ENCODE results near the gene CFHR2.
"Not testable (repeated sequence)": the region's sequence is repeated elsewhere in the genome, so short reads cannot be mapped to it uniquely, and the experiment has no call there.

Gene CFHR2

DNA sequence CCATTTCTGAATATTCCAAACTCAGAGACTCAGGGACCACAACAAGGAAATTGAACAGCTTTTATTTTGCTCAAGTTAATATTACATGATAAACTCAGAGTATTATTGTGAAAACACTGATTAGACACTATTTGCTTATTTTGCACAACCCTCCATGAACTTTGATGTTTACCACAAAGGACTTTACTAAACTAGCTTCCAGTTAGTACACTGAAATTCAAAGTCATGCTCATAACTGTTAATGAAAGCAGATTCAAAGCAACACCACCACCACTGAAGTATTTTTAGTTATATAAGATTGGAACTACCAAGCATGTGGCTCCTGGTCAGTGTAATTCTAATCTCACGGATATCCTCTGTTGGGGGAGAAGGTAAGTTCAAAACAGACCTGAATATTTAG, at the start of gene CFHR2:
Gene CFHR2 (plus strand): TSS at position 171 of the 400 bp plus-strand sequence. CDS start 143 bp downstream, at position 314.
- not testable (repeated sequence) for DNase-seq

GRCh38 chr1:196896355-196896754, 47.2 kb upstream of the CFHR2 start:
- no peak for DNase-seq

DNA sequence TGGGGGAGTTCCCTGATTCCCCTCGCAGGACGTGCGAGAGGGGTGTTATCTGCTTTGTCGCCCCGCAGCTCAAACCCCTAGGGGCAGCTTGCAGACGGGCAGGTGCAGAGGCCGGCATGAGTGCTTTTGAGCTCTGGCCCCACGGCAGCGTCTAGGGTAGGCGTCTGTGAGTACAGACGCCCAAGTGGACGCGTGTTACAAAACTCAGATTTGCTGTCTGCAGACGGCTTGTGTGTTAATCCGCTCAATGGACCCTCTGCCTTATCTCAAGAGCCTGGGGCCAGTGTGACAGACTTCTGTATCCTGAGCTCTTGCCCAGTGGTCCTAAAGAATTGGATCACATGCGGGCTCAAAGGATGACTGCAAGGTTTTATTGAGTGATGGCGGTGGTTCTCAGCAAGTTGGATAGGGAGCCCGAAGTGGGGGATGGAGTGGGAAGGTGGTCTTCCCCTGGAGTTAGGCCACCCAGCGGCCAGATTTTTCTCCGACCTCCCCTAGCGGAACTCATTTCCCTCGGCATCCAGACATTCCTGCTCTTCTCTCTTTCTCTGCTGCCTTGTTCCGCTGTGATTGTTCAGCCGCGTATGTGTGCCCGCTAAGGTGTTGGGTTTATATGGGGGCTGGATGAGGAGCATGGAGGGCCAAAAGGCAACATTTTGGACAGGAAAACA, 46.2 kb upstream of the CFHR2 start:
- no peak for DNase-seq

DNA sequence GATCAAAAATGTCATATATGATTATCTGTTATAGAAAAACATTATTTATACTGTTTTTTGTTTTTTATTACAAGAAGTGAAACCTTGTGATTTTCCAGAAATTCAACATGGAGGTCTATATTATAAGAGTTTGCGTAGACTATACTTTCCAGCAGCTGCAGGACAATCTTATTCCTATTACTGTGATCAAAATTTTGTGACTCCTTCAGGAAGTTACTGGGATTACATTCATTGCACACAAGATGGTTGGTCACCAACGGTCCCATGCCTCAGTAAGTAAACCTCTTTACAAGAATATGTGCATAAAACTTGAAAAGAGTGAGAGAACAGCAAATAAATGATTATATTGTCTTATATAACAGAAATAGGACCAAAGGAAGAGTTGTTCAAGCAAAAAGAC, 41.2 kb upstream of the CFHR2 start:
- DNase-seq: no peak

DNA sequence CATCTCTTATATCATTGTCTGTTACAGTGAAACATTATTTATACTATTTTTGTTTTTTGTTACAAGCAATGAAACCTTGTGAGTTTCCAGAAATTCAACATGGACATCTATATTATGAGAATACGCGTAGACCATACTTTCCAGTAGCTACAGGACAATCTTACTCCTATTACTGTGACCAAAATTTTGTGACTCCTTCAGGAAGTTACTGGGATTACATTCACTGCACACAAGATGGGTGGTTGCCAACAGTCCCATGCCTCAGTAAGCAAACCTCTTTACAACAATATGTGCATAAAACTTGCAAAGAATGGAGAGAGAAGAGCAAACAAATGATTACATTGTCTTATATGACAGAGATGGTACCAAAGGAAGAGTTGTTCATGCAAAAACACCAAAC, 33.3 kb upstream of the CFHR2 start:
- DNase-seq: no peak

DNA sequence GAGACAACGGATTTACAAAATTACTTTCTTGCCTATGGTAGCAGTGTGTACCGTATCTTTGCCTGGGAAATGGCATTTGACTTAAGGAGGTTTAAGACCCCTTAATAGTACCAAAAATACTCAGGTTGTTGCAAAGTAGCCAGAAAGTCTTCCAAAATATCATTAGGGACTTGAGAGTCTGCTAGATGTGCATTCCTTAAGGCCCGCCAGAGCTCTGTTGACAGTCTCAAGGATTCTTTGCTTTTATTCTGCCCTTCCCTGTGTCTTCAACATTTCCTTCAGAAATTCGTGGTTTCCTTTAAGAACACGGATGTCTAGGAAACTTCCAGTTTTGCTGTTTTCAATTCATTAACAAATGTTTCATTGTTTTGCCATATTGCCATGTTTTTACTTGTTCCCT, 31.3 kb upstream of the CFHR2 start:
- DNase-seq: not testable (repeated sequence)

GRCh38 chr1:196926839-196927238, 16.7 kb upstream of the CFHR2 start:
- DNase-seq: not testable (repeated sequence)

- DNase-seq: not testable (repeated sequence)
Observed at GRCh38 chr1:196932853-196933252, 10.7 kb upstream of the CFHR2 start.

GRCh38 chr1:196933531-196934189, 9.9 kb upstream of the CFHR2 start:
- DNase-seq: no peak

- DNase-seq: not testable (repeated sequence)
Observed at GRCh38 chr1:196941474-196941873, 2.1 kb upstream of the CFHR2 start.

- no peak for DNase-seq
Observed at GRCh38 chr1:196951711-196952394, 8.3 kb downstream of the CFHR2 start.

- DNase-seq: no peak
Observed at GRCh38 chr1:196954778-196955177, 11.2 kb downstream of the CFHR2 start.

- no peak for DNase-seq
Observed at GRCh38 chr1:196955926-196956325, 12.4 kb downstream of the CFHR2 start.

DNA sequence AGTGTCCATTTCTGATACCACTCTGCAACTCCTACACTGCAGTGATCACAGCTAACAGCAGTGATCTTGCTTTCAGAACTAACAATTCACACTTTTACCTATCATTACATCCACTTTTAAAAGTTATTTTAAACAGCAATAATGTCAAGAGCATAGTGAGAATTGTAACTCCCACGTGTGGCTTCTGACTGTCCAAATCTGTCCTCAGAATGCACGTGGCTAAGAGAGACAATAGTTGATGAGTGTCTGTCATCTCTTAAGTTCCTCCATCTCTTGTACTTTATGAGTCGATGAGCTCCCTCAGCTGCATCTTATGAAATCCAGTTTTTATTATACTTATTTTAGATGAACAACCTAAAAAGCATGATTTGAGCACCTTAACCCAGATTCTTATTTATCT, 17.3 kb downstream of the CFHR2 start:
- DNase-seq: no peak

DNA sequence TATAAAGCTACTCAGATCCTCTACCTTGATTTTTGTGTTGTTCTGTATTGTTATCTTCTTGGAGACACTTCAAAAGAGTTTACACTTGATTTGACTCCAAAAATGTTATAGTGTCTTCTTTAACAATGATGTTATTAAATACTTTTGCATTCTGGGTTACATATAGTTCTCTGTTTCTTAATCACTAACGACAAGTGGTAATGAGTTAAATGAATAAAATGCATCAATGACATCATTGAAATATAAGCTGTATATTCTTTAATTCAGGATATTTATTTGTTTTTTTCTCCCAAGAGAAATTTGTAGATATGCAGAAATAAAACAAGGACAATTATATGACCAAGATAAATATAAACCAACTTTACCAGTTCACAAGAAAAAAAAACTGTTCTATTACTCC, 26.6 kb downstream of the CFHR2 start:
- no peak for DNase-seq

- no peak for DNase-seq
Observed at GRCh38 chr1:196976278-196976677, 32.7 kb downstream of the CFHR2 start.

DNA sequence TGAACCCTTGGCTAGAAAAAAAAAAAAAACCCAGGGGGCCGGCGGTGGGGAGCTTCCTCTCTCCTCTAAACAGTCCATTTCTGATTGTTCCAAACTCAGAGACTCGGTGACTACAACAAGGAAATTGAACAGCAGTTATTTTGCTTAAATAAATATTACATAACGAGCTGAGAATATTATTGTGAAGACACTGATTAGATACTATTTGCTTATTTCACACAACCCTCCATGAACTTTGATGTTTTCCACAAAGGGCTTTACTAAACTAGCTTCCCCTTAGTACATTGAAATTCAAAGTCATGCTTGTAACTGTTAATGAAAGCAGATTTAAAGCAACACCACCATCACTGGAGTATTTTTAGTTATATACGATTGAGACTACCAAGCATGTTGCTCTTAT, 33.7 kb downstream of the CFHR2 start, which contains the start of gene CFHR5:
Gene CFHR5 (plus strand): TSS at position 279 of the 400 bp plus-strand sequence. CDS start 109 bp downstream, at position 388.
- no peak for DNase-seq

GRCh38 chr1:196980859-196981258, 37.3 kb downstream of the CFHR2 start:
- DNase-seq: no peak

DNA sequence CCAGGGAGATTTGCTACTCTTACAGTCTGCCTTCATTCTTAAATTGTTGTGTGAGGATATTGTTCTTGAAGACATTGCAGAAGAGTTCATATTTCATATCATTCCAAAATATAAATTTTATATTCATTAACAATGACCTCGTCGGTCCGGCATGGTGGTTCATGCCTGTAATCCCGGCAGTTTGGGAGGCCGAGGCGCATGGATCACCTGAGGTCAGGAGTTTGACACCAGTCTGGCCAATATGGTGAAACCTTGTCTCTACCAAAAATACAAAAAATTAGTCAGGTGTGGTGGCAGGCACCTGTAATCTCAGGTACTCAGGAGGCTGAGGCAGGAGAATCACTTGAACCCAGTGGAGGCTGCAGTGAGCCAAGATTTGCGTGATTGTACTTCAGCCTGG, 38.7 kb downstream of the CFHR2 start:
- DNase-seq: not testable (repeated sequence)

GRCh38 chr1:196991919-196992651, 48.5 kb downstream of the CFHR2 start:
- DNase-seq: not testable (repeated sequence)

DNA sequence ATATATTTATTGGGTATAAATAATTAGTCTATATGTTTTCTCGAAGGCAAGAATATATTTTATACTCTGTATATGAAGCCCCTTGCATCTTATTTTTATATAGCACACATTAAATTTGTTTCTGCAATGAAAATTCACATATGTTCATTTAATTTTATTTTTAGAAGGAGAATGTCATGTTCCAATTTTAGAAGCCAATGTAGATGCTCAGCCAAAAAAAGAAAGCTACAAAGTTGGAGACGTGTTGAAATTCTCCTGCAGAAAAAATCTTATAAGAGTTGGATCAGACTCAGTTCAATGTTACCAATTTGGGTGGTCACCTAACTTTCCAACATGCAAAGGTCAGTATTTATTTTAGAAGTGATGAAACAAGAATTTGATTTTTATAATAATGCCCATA, 50.4 kb downstream of the CFHR2 start:
- no peak for DNase-seq

DNA sequence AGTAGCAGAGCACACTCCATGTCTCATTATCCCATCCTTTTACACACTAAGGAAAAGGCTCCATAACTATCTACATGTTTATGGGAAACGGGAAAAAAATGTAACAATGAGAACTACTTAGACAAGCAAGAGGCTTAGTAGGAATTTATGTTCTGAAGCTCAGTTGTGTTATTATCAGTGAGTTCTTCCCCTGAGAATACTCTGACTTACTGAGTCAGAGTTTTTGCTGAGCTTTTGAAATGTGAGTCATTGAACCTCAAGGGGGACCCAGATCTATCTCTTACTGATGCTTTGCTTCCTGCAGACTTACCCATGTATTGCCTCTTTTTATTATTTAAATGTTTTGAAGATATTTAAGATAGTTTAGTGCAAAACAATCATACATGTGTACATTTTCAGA, 53.9 kb downstream of the CFHR2 start:
- no peak for DNase-seq

GRCh38 chr1:197001828-197002227, 58.3 kb downstream of the CFHR2 start:
- no peak for DNase-seq

Measured in CD4-positive, alpha-beta T cell treated with Interleukin-17A for 4 hours (primary cell).